D721Med (cell line): ENCODE results near the gene TAF1C.
"Not testable (repeated sequence)": the region's sequence is repeated elsewhere in the genome, so short reads cannot be mapped to it uniquely, and the experiment has no call there.

Source experiments
- DNase-seq: peaks from one replicate; pipeline ENCODE4 v3.0.0; 2011; ENCODE audit warnings: low spot score; ENCODE audit not compliant: insufficient read length
- FAIRE-seq: peaks from 2 replicates; lab custom pipeline; 2011; peaks lifted over from hg19 to GRCh38; lab: Jason Lieb, UNC
- TF ChIP-seq, protein P1 (sequence below): IDR thresholded peaks from 2 replicates; pipeline ENCODE4 v1.5.1; 2012; ENCODE audit warnings: mild to moderate bottlenecking, control low read depth; ENCODE audit not compliant: insufficient read depth; ENCODE audit errors: missing control alignments

Gene TAF1C

DNA sequence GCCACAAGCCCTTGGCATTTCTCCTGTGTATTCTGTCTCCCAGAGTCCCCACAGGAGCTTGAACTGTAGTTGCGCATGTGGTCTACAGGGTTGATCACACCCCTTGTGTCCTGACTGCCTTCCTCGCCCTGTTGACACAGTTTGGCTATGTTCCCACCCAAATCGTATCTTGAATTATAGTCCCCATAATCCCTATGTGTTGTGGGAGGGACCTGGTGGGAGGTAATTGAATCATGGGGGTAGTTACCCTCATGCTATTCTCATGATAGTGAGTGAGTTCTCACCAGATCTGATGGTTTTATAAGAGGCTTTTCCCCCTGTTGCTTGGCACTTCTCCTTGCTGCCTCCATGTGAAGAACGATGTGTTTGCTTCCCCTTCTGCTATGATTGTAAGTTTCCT, 25.3 kb upstream of the TAF1C start:
- DNase-seq = no peak
- FAIRE-seq = no peak

GRCh38 chr16:84209989-84210388, 23.1 kb upstream of the TAF1C start:
- TF ChIP-seq, protein P1, sequence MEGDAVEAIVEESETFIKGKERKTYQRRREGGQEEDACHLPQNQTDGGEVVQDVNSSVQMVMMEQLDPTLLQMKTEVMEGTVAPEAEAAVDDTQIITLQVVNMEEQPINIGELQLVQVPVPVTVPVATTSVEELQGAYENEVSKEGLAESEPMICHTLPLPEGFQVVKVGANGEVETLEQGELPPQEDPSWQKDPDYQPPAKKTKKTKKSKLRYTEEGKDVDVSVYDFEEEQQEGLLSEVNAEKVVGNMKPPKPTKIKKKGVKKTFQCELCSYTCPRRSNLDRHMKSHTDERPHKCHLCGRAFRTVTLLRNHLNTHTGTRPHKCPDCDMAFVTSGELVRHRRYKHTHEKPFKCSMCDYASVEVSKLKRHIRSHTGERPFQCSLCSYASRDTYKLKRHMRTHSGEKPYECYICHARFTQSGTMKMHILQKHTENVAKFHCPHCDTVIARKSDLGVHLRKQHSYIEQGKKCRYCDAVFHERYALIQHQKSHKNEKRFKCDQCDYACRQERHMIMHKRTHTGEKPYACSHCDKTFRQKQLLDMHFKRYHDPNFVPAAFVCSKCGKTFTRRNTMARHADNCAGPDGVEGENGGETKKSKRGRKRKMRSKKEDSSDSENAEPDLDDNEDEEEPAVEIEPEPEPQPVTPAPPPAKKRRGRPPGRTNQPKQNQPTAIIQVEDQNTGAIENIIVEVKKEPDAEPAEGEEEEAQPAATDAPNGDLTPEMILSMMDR = no peak
- no peak for FAIRE-seq

More for the DNA sequence above, 25.3 kb upstream of the TAF1C start:
- TF ChIP-seq, protein P1 = no peak

GRCh38 chr16:84207879-84208278, 21.0 kb upstream of the TAF1C start:
- TF ChIP-seq, protein P1 = no peak
- DNase-seq (no peak), FAIRE-seq (no peak)

More at GRCh38 chr16:84209989-84210388, 23.1 kb upstream of the TAF1C start:
- no peak for DNase-seq

DNA sequence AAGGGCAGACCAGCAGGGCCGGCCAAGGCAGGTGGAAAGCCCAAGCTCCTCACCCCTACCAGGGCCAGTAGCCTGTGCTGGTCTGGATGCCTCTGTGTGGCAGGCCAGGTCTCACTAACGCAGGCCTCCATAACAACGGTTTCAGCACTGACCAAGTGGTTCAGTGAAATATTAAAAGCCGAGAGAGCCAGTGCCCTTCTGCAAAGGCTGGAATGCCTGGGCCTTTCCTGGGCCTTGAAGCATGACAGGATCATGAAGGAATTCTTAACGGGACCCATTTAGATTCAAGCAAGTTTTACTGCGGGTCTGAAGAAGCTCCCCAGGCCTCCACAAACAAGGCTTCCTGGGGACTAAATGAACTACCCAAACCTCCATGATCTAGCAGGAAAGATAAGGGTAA, 20.4 kb upstream of the TAF1C start:
- FAIRE-seq (no peak), DNase-seq (no peak)
- TF ChIP-seq, protein P1 = no peak

- FAIRE-seq (no peak), DNase-seq (no peak)
- TF ChIP-seq, protein P1 = no peak
Measured at GRCh38 chr16:84205976-84206691, 19.3 kb upstream of the TAF1C start.

- DNase-seq, FAIRE-seq: not testable (repeated sequence)
Measured at GRCh38 chr16:84205123-84205522, 18.3 kb upstream of the TAF1C start.

GRCh38 chr16:84204551-84204950, 17.7 kb upstream of the TAF1C start:
- FAIRE-seq, DNase-seq: not testable (repeated sequence)

- DNase-seq = no peak
- TF ChIP-seq, protein P1 = no peak
- FAIRE-seq = no peak
Measured at GRCh38 chr16:84199861-84200260, 13.0 kb upstream of the TAF1C start.
